ENCODE results near the gene RNASEH1. TPM values are rescaled to one million over a fixed set of nuclear protein-coding genes. Genes with fewer than 3 reads are reported as not detected.

The RNASEH1 gene
- total RNA-seq, 1 experiment from 2014 or later: 38.2 TPM

GRCh38 chr2:3517948-3518495, 40.1 kb downstream of the RNASEH1 start (continued):
- TF ChIP-seq REST (IDR thresholded peaks at IDR 0.05; ENCODE audit: low read depth) (no peak), ZBTB33 (IDR thresholded peaks at IDR 0.05; ENCODE audit: extremely low read depth, insufficient replicate concordance, low read length) (no peak), TCF7L2 (IDR thresholded peaks at IDR 0.05; ENCODE audit: borderline replicate concordance, extremely low read depth, insufficient read depth, insufficient read length) (no peak), ELF1 (IDR thresholded peaks at IDR 0.05; ENCODE audit: borderline replicate concordance, low read depth) (no peak), POLR2A (IDR thresholded peaks at IDR 0.05; ENCODE audit: borderline replicate concordance, extremely low read depth, insufficient read depth, insufficient read length) (no peak), CEBPB (IDR thresholded peaks at IDR 0.05; ENCODE audit: low read depth) (no peak)

GRCh38 chr2:3516831-3517230, 41.3 kb downstream of the RNASEH1 start:
- no peaks in the 10 kb centered on the region for H3K36me3 ChIP-seq (ENCODE audit: control insufficient read depth in 1 of 2, insufficient read depth in 2 of 2, low read length in 2 of 2)
- H3K9ac ChIP-seq (ENCODE audit: low read length): no peak overlapping the region
- H4K20me1 ChIP-seq (ENCODE audit: insufficient read depth): no peaks in the 10 kb centered on the region
- no TSS peak for BruUV-seq (replicated peaks)
- ChIA-PET POLR2A (no interaction called here), CTCF (no interaction called here), RAD21 (ENCODE audit: low non-redundant PET in 1 of 2, low total read pairs in 2 of 2, uncharacterized antibody in 2 of 2, unreplicated experiment in 2 of 2) (no interaction called here)
- H3K4me3 ChIP-seq (replicated peaks in 1 of 2; ENCODE audit: low read depth in 1 of 2, low read length in 2 of 2): no peak overlapping the region
- intact Hi-C loops (cut with micrococcal nuclease): no loop called here
- H3K4me2 ChIP-seq (ENCODE audit: low read length): no peak overlapping the region
- no peak overlapping the region for H3K27ac ChIP-seq (ENCODE audit: low read depth, low read length)
- H3K9me3 ChIP-seq (ENCODE audit: control insufficient read depth in 1 of 2, insufficient read depth in 1 of 2, low read depth in 1 of 2, low read length in 2 of 2): 0 out of 4 replicates have a peak, but pooled peaks cover 0 to 3% of the 10 kb centered on the region in 2 experiments
- peaks cover 4 to 22% of the 10 kb centered on the region in 2 experiments; a peak in 3 of 4 replicates for H3K4me1 ChIP-seq (ENCODE audit: control insufficient read depth in 1 of 2, insufficient read depth in 2 of 2, low read length in 2 of 2)
- no peaks in the 10 kb centered on the region for H3K27me3 ChIP-seq (ENCODE audit: insufficient read depth, low read length)
- H2AFZ ChIP-seq (ENCODE audit: low read depth, low read length, poor library complexity, severe bottlenecking): no peak overlapping the region
- H3K79me2 ChIP-seq (ENCODE audit: insufficient read depth, low read length): peaks cover 11% of the 10 kb centered on the region
- ATAC-seq (no peak), DNase-seq (ENCODE audit: low read depth, low spot score) (no peak)
- no peaks in the 10 kb centered on the region for H3K9me2 ChIP-seq (ENCODE audit: insufficient read depth)
- TF ChIP-seq POLR2A (IDR thresholded peaks at IDR 0.05; ENCODE audit: borderline replicate concordance, extremely low read depth, insufficient read depth, insufficient read length) (no peak), TCF7L2 (IDR thresholded peaks at IDR 0.05; ENCODE audit: borderline replicate concordance, extremely low read depth, insufficient read depth, insufficient read length) (no peak), RAD21 (IDR thresholded peaks at IDR 0.05; ENCODE audit: low read depth) (no peak), SIN3A (IDR thresholded peaks at IDR 0.05; ENCODE audit: low read depth) (no peak), CBX3 (IDR thresholded peaks at IDR 0.05; ENCODE audit: low read depth) (no peak), CTCF (IDR thresholded peaks at IDR 0.05 in 2 of 3, conservative IDR thresholded peaks at IDR 0.05 in 1 of 3; ENCODE audit: borderline replicate concordance in 1 of 3, insufficient read depth in 1 of 3, low read depth in 2 of 3, low read length in 2 of 3) (no peak), JUND (IDR thresholded peaks at IDR 0.05) (no peak), YY1 (IDR thresholded peaks at IDR 0.05; ENCODE audit: extremely low read depth, insufficient replicate concordance, low read depth, low read length) (no peak), EZH2 (IDR thresholded peaks at IDR 0.05) (no peak), FOSL1 (IDR thresholded peaks at IDR 0.05; ENCODE audit: low read depth) (no peak)
